ENCODE data around the gene SHROOM1. TPM values are rescaled to one million over a fixed set of nuclear protein-coding genes. Genes with fewer than 3 reads are reported as not detected.

The SHROOM1 gene
- total and polyA plus RNA-seq, 2 of the 8 experiments (the other 6 are each of a cell fraction or from before 2014, with no cell fraction given) = 3.9 to 5.2 TPM

GRCh38 chr5:132859889-132860437 is 29.5 kb upstream of the SHROOM1 start:
- ChIA-PET CTCF (ENCODE audit: partially characterized antibody) (interaction anchor here (2.2 to 32.2 kb wide), 3 partner anchors 11 to 30 kb away, joined by 6 to 465 read pairs (median 11); partner anchors contain the start of gene SHROOM1), POLR2A (ENCODE audit: partially characterized antibody) (interaction anchor here (0.8 to 1.4 kb wide), 2 partner anchors 29 to 90 kb away, joined by 3 read pairs; no protein-coding TSS in a partner anchor)
- no peaks in the 10 kb centered on the region for H3K27me3 ChIP-seq (replicated peaks in 1 of 4; ENCODE audit: control insufficient read depth in 3 of 4, extremely low read depth in 1 of 4, insufficient read depth in 3 of 4, low read length in 3 of 4)
- H2BK20ac ChIP-seq (ENCODE audit: low read length) = no peak overlapping the region
- H2BK120ac ChIP-seq (replicated peaks; ENCODE audit: low read depth, low read length) = no peak overlapping the region
- no peak overlapping the region for H3K4me3 ChIP-seq (ENCODE audit: extremely low read depth in 1 of 4, insufficient read depth in 2 of 4, low read depth in 3 of 4, low read length in 4 of 4)
- no peak overlapping the region for H2AFZ ChIP-seq (ENCODE audit: low read length)
- H4K5ac ChIP-seq (ENCODE audit: insufficient read length, low read depth, low read length) = no peak overlapping the region
- no peak overlapping the region for H3K23ac ChIP-seq (ENCODE audit: insufficient read length)
- DNase-seq (ENCODE audit: low read depth in 1 of 2, low spot score in 2 of 2) (no peak), FAIRE-seq (no peak)
- H3K56ac ChIP-seq (replicated peaks; ENCODE audit: insufficient read length, low read depth, low read length) = no peak overlapping the region
- no peak overlapping the region for H3K4ac ChIP-seq (replicated peaks; ENCODE audit: insufficient read length, low read depth, low read length)
- H3K9ac ChIP-seq (replicated peaks in 1 of 4; ENCODE audit: extremely low read depth in 1 of 4, low read depth in 3 of 4, low read length in 3 of 4) = no peak overlapping the region
- no peak overlapping the region for H4K91ac ChIP-seq (replicated peaks; ENCODE audit: insufficient read length, low read length)
- no peak overlapping the region for H2BK15ac ChIP-seq (ENCODE audit: low read length)
- no peaks in the 10 kb centered on the region for H3K79me2 ChIP-seq (ENCODE audit: control insufficient read depth in 1 of 2, insufficient read depth in 2 of 2, low read length in 2 of 2)
- no peaks in the 10 kb centered on the region for H3K23me2 ChIP-seq (ENCODE audit: low read depth, low read length)
- no peak overlapping the region for H3K18ac ChIP-seq (ENCODE audit: extremely low read depth, low read length)
- WGBS, 2 experiments (ENCODE audit: extremely low coverage in 1 of 2, insufficient coverage in 1 of 2, insufficient read length in 1 of 2, insufficient replicate concordance in 2 of 2, low coverage in 1 of 2, low lambda C conversion rate in 2 of 2, missing lambda C conversion rate in 1 of 2) = 78% methylated on average over 2 of the region's 2 CpGs; no CpG with 5 or more reads in 1 of the 2 experiments
- H4K8ac ChIP-seq (ENCODE audit: extremely low read depth, insufficient read depth, low read length) = no peak overlapping the region
- H3K9me3 ChIP-seq (ENCODE audit: insufficient read depth in 2 of 2, low read depth in 1 of 2, low read length in 1 of 2) = no peaks in the 10 kb centered on the region
- no peak overlapping the region for H2BK5ac ChIP-seq (ENCODE audit: low read depth, low read length)
- H3K79me1 ChIP-seq (ENCODE audit: low read depth, low read length) = no peaks in the 10 kb centered on the region
- H2AK5ac ChIP-seq (ENCODE audit: low read depth, low read length) = no peak overlapping the region
- no peaks in the 10 kb centered on the region for H4K20me1 ChIP-seq (replicated peaks in 1 of 2; ENCODE audit: control insufficient read depth in 1 of 2, insufficient read depth in 2 of 2, low read length in 2 of 2)
- H3K14ac ChIP-seq (ENCODE audit: insufficient read length) = no peak overlapping the region
- H3K36me3 ChIP-seq (ENCODE audit: control insufficient read depth in 2 of 4, insufficient read depth in 4 of 4, low read length in 3 of 4) = no peaks in the 10 kb centered on the region
- no peaks in the 10 kb centered on the region for H3K4me1 ChIP-seq (replicated peaks in 1 of 4; ENCODE audit: control insufficient read depth in 3 of 4, insufficient read depth in 4 of 4, low read length in 3 of 4)
- no peak overlapping the region for H2BK12ac ChIP-seq (ENCODE audit: low read depth, low read length)
- no peak overlapping the region for H3K27ac ChIP-seq (ENCODE audit: low read depth, low read length)
- no peak overlapping the region for H3K4me2 ChIP-seq (ENCODE audit: insufficient read depth in 1 of 2, low read depth in 2 of 2, low read length in 2 of 2)
- TF ChIP-seq JUND (IDR thresholded peaks at IDR 0.05; ENCODE audit: low read length) (no peak), POLR2AphosphoS5 (IDR thresholded peaks at IDR 0.05; ENCODE audit: low read depth, low read length) (no peak), BACH1 (IDR thresholded peaks at IDR 0.05; ENCODE audit: low read length) (no peak), CTCF (IDR thresholded peaks at IDR 0.05; ENCODE audit: control extremely low read depth in 1 of 3, insufficient read depth in 1 of 3, low read depth in 1 of 3, low read length in 3 of 3) (no peak), CEBPB (IDR thresholded peaks at IDR 0.05; ENCODE audit: low read depth, low read length) (no peak), RFX5 (IDR thresholded peaks at IDR 0.05; ENCODE audit: borderline replicate concordance, low read depth, low read length) (no peak), RBBP5 (IDR thresholded peaks at IDR 0.05; ENCODE audit: borderline replicate concordance, low read depth, low read length) (no peak), KDM1A (IDR thresholded peaks at IDR 0.05; ENCODE audit: borderline replicate concordance, low read length) (no peak), GTF2F1 (IDR thresholded peaks at IDR 0.05; ENCODE audit: borderline replicate concordance, low read depth, low read length) (no peak), EP300 (IDR thresholded peaks at IDR 0.05; ENCODE audit: borderline replicate concordance in 1 of 2, low read depth in 2 of 2, low read length in 2 of 2) (no peak), CREB1 (IDR thresholded peaks at IDR 0.05) (no peak), HDAC6 (IDR thresholded peaks at IDR 0.05; ENCODE audit: low read depth, low read length) (no peak)

Measured in H1 (cell line).